ENCODE results near the gene SETD1A. TPM values are rescaled to one million over a fixed set of nuclear protein-coding genes. Genes with fewer than 3 reads are reported as not detected.

SETD1A gene
- total and polyA plus RNA-seq, 2 of the 4 experiments (the other 2 are of a cell fraction) = 0.54 to 5.8 TPM

- no peak overlapping the region; the same call in 1 of the 2 replicates for H2BK20ac ChIP-seq (ENCODE audit: low read depth, low read length)
- no peak overlapping the region for H3K18ac ChIP-seq (ENCODE audit: low read depth, low read length)
- H2BK15ac ChIP-seq (ENCODE audit: low read depth, low read length) = no peak overlapping the region
- H3K14ac ChIP-seq (replicated peaks; ENCODE audit: low read depth, low read length) = peak overlapping the region; percentile 70
- H3K4me2 ChIP-seq (ENCODE audit: low read depth, low read length) = peak overlapping the region; percentile 96
- peak overlapping the region; percentile 63 for H3K4ac ChIP-seq (ENCODE audit: low read depth, low read length)
- peak overlapping the region; percentile 68 to 76 for H4K8ac ChIP-seq (ENCODE audit: low read depth in 2 of 2, low read length in 2 of 2)
- POLR2A ChIA-PET (ENCODE audit: unreplicated experiment) = no interaction called here
- BruUV-seq (replicated peaks) = no TSS peak
- no peak overlapping the region for H3K23ac ChIP-seq (ENCODE audit: low read depth, low read length)
- peak; percentile 30 for ATAC-seq (ENCODE audit: low read depth)
- peaks cover 9% of the 10 kb centered on the region for H3K27me3 ChIP-seq (ENCODE audit: control insufficient read depth, insufficient read depth, low read length)
- TF ChIP-seq FOS (IDR thresholded peaks at IDR 0.05; ENCODE audit: low read depth, low read length) (no peak), POLR2A (IDR thresholded peaks at IDR 0.05; ENCODE audit: low read depth, low read length) (no peak), ELK1 (IDR thresholded peaks at IDR 0.05; ENCODE audit: borderline replicate concordance, low read depth, low read length) (no peak), RFX5 (IDR thresholded peaks at IDR 0.05; ENCODE audit: low read depth, low read length) (no peak), USF2 (IDR thresholded peaks at IDR 0.05; ENCODE audit: low read depth, low read length) (no peak), RAD21 (IDR thresholded peaks at IDR 0.05; ENCODE audit: low read length) (no peak), MXI1 (IDR thresholded peaks at IDR 0.05; ENCODE audit: borderline replicate concordance, low read depth, low read length) (no peak), BHLHE40 (IDR thresholded peaks at IDR 0.05; ENCODE audit: low read depth, low read length) (no peak), NFE2L2 (IDR thresholded peaks at IDR 0.05; ENCODE audit: low read depth, low read length) (no peak), CHD1 (IDR thresholded peaks at IDR 0.05; ENCODE audit: low read depth, low read length) (no peak), RCOR1 (IDR thresholded peaks at IDR 0.05; ENCODE audit: insufficient replicate concordance, low read length) (no peak), MAFK (IDR thresholded peaks at IDR 0.05; ENCODE audit: low read depth, low read length) (no peak)
- TF ChIP-seq, protein P1, sequence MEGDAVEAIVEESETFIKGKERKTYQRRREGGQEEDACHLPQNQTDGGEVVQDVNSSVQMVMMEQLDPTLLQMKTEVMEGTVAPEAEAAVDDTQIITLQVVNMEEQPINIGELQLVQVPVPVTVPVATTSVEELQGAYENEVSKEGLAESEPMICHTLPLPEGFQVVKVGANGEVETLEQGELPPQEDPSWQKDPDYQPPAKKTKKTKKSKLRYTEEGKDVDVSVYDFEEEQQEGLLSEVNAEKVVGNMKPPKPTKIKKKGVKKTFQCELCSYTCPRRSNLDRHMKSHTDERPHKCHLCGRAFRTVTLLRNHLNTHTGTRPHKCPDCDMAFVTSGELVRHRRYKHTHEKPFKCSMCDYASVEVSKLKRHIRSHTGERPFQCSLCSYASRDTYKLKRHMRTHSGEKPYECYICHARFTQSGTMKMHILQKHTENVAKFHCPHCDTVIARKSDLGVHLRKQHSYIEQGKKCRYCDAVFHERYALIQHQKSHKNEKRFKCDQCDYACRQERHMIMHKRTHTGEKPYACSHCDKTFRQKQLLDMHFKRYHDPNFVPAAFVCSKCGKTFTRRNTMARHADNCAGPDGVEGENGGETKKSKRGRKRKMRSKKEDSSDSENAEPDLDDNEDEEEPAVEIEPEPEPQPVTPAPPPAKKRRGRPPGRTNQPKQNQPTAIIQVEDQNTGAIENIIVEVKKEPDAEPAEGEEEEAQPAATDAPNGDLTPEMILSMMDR (conservative IDR thresholded peaks at IDR 0.05; ENCODE audit: low read depth, low read length) = no peak
- peak overlapping the region; percentile 91 for H2AK9ac ChIP-seq (replicated peaks; ENCODE audit: low read depth, low read length, poor library complexity)
- H3K9ac ChIP-seq (ENCODE audit: low read depth, low read length) = 0 out of 2 replicates have a peak overlapping the region, but pooled peaks have one; percentile 39
- intact Hi-C loops (cut with micrococcal nuclease) = no loop called here
- in situ Hi-C loops (cut with MboI; ENCODE audit: low sequenced_read_pairs) = no loop called here
- CTCF ChIA-PET = no interaction called here
- peak overlapping the region; percentile 38; the same call in 1 of the 2 replicates for H4K91ac ChIP-seq (ENCODE audit: insufficient read depth, low read depth, low read length)
- peak overlapping the region; percentile 62 for H3K4me3 ChIP-seq (ENCODE audit: insufficient read depth, low read depth, low read length)
- 0 out of 2 replicates have a peak, but pooled peaks cover 5% of the 10 kb centered on the region for H3K9me1 ChIP-seq (ENCODE audit: insufficient read depth, low read length)
- 27% methylated on average over 7 of the region's 36 CpGs; no CpG with 5 or more reads in 1 of the 2 experiments for WGBS, 2 experiments (ENCODE audit: extremely low coverage in 2 of 2, insufficient read length in 1 of 2)
- H2BK120ac ChIP-seq (ENCODE audit: low read depth, low read length) = no peak overlapping the region; the same call in 1 of the 2 replicates
- H2AK5ac ChIP-seq (ENCODE audit: low read depth, low read length) = peak overlapping the region; percentile 95
- H2BK5ac ChIP-seq (ENCODE audit: low read depth, low read length, poor library complexity, severe bottlenecking) = peak overlapping the region; percentile 1
- H3K9me3 ChIP-seq (ENCODE audit: control insufficient read depth, insufficient read depth, low read length) = no peaks in the 10 kb centered on the region
- no peaks in the 10 kb centered on the region for H4K20me1 ChIP-seq (ENCODE audit: insufficient read depth, low read length)
- H4K5ac ChIP-seq (ENCODE audit: low read depth, low read length) = peak overlapping the region; percentile 53
- peak overlapping the region; percentile 69 for H2AFZ ChIP-seq (replicated peaks; ENCODE audit: low read length, poor library complexity)
- H3K27ac ChIP-seq (ENCODE audit: insufficient read depth, low read length) = no peak overlapping the region; the same call in 1 of the 2 replicates
- dilution Hi-C loops (cut with HindIII; ENCODE audit: low sequenced_read_pairs, unreplicated experiment) = no loop called here
- no peak for DNase-seq
- no peaks in the 10 kb centered on the region for H3K36me3 ChIP-seq (ENCODE audit: control insufficient read depth, insufficient read depth, low read length)
- no peak overlapping the region for H3K56ac ChIP-seq (ENCODE audit: extremely low read depth, insufficient read depth, low read length)
- H3K79me1 ChIP-seq (ENCODE audit: low read depth in 1 of 2, low read length in 2 of 2) = peaks cover 4 to 38% of the 10 kb centered on the region in 2 experiments; a peak in 3 of 4 replicates
- peaks cover 32% of the 10 kb centered on the region for H3K4me1 ChIP-seq (ENCODE audit: control insufficient read depth, insufficient read depth, low read length)
Observed at GRCh38 chr16:31009894-31010584, 52.5 kb downstream of the SETD1A start.

Measured in IMR-90 (cell line).